H1 (cell line): ENCODE measurements around the gene DDX21. TPM values are rescaled to one million over a fixed set of nuclear protein-coding genes. Genes with fewer than 3 reads are reported as not detected.

Experiments
- CTCF ChIA-PET: fragments of 300-600 bp; sonication (Branson Sonifier 250); formaldehyde crosslinking; loops from one replicate; lab custom pipeline; 2021; ENCODE audit not compliant: partially characterized antibody; lab: Charles Lee
- POLR2A ChIA-PET: fragments of 300-600 bp; sonication (Branson Sonifier 250); formaldehyde crosslinking; loops from one replicate; lab custom pipeline; 2021; ENCODE audit warnings: inconsistent platforms; ENCODE audit not compliant: partially characterized antibody; lab: Charles Lee
- DNase-seq, 2 experiments: peaks; one replicate each; pipeline versions ENCODE4 v3.0.0 to v3.0.0-alpha.2; 2010 to 2022; ENCODE audit warnings: low spot score in 2 of 2, low read depth in 1 of 2, mixed read lengths in 1 of 2
- FAIRE-seq: peaks from 2 replicates; lab custom pipeline; 2011; peaks lifted over from hg19 to GRCh38; lab: Jason Lieb, UNC
- H2AFZ ChIP-seq: 2 replicates; pipeline ENCODE4 v1.8.1; 2012; ENCODE audit warnings: low read length, inconsistent platforms
- H2AK5ac ChIP-seq: 2 replicates; pipeline ENCODE4 v1.6.1; 2013; ENCODE audit warnings: low read depth, low read length
- H2BK120ac ChIP-seq: replicated peaks from 2 replicates; pipeline ENCODE3; 2013; ENCODE audit warnings: low read depth, low read length, inconsistent platforms
- H2BK12ac ChIP-seq: 2 replicates; pipeline ENCODE4 v1.6.1; 2013; ENCODE audit warnings: low read depth, low read length
- H2BK15ac ChIP-seq: 2 replicates; pipeline ENCODE4 v1.6.1; 2013; ENCODE audit warnings: low read length
- H2BK20ac ChIP-seq: 2 replicates; pipeline ENCODE4 v1.6.1; 2013; ENCODE audit warnings: low read length
- H2BK5ac ChIP-seq: 2 replicates; pipeline ENCODE4 v1.6.1; 2013; ENCODE audit warnings: low read depth, low read length
- H3K14ac ChIP-seq: 2 replicates; pipeline ENCODE4 v1.6.1; 2013; ENCODE audit warnings: inconsistent platforms; ENCODE audit not compliant: insufficient read length
- H3K18ac ChIP-seq: 2 replicates; pipeline ENCODE4 v1.6.1; 2013; ENCODE audit warnings: low read length; ENCODE audit errors: extremely low read depth
- H3K23ac ChIP-seq: 2 replicates; pipeline ENCODE4 v1.6.1; 2013; ENCODE audit warnings: inconsistent platforms; ENCODE audit not compliant: insufficient read length
- H3K23me2 ChIP-seq: 2 replicates; pipeline ENCODE4 v1.6.1; 2013; ENCODE audit warnings: low read depth, low read length
- H3K27ac ChIP-seq: 2 replicates; pipeline ENCODE4 v1.6.1; 2011; ENCODE audit warnings: low read depth, low read length, inconsistent platforms
- H3K27me3 ChIP-seq, 4 experiments: replicated peaks in 1 of 4; 1 replicate in 1 of 4; 2 replicates in 3 of 4; pipeline versions ENCODE4 v1.6.1 to v1.8.1; 2011 to 2013; ENCODE audit warnings: low read length in 3 of 4, mild to moderate bottlenecking in 3 of 4, inconsistent platforms in 2 of 4, mixed read lengths in 2 of 4, moderate library complexity in 1 of 4; ENCODE audit not compliant: control insufficient read depth in 3 of 4, insufficient read depth in 3 of 4; ENCODE audit errors: extremely low read depth in 1 of 4
- H3K36me3 ChIP-seq, 4 experiments: 2 replicates each; pipeline versions ENCODE4 v1.6.1 to v1.8.1; 2011 to 2013; ENCODE audit warnings: mild to moderate bottlenecking in 4 of 4, low read length in 3 of 4, moderate library complexity in 2 of 4, control low read depth in 1 of 4, inconsistent platforms in 1 of 4; ENCODE audit not compliant: insufficient read depth in 4 of 4, control insufficient read depth in 2 of 4
- H3K4ac ChIP-seq: replicated peaks from 2 replicates; pipeline ENCODE3; 2013; ENCODE audit warnings: low read length, low read depth, mixed read lengths, inconsistent platforms; ENCODE audit not compliant: insufficient read length
- H3K4me1 ChIP-seq, 4 experiments: replicated peaks in 1 of 4; 1 replicate in 1 of 4; 2 replicates in 3 of 4; pipeline versions ENCODE4 v1.6.1 to v1.8.1; 2011 to 2013; ENCODE audit warnings: low read length in 3 of 4, inconsistent platforms in 2 of 4, mixed read lengths in 1 of 4; ENCODE audit not compliant: insufficient read depth in 4 of 4, control insufficient read depth in 3 of 4
- H3K4me2 ChIP-seq, 2 experiments: 2 replicates each; pipeline versions ENCODE4 v1.6.1 to v1.8.1; 2011 to 2013; ENCODE audit warnings: low read depth in 2 of 2, low read length in 2 of 2, control low read depth in 1 of 2, inconsistent platforms in 1 of 2, mild to moderate bottlenecking in 1 of 2; ENCODE audit not compliant: insufficient read depth in 1 of 2
- H3K4me3 ChIP-seq, 4 experiments: fragments of 200-600, 300-600 bp in 1 of 4; sonication (generic), shearing (Covaris generic), sonication (Bioruptor Twin) in 1 of 4; 2 replicates each; pipeline versions ENCODE4 v1.5.1 to v1.8.1; 2011 to 2016; ENCODE audit warnings: low read length in 4 of 4, low read depth in 3 of 4, control low read depth in 2 of 4, inconsistent platforms in 2 of 4, mild to moderate bottlenecking in 2 of 4, mixed read lengths in 1 of 4, moderate library complexity in 1 of 4; ENCODE audit not compliant: insufficient read depth in 2 of 4; ENCODE audit errors: extremely low read depth in 1 of 4
- H3K56ac ChIP-seq: replicated peaks from 2 replicates; pipeline ENCODE3; 2013; ENCODE audit warnings: low read depth, mild to moderate bottlenecking, mixed read lengths, low read length, inconsistent platforms; ENCODE audit not compliant: insufficient read length
- H3K79me1 ChIP-seq: 2 replicates; pipeline ENCODE4 v1.6.1; 2013; ENCODE audit warnings: low read depth, low read length, control low read depth
- H3K79me2 ChIP-seq, 2 experiments: 2 replicates each; pipeline versions ENCODE4 v1.6.1 to v1.8.1; 2012 to 2013; ENCODE audit warnings: low read length in 2 of 2, mild to moderate bottlenecking in 2 of 2, inconsistent platforms in 1 of 2; ENCODE audit not compliant: insufficient read depth in 2 of 2, control insufficient read depth in 1 of 2
- H3K9ac ChIP-seq, 4 experiments: replicated peaks in 1 of 4; 1 replicate in 1 of 4; 2 replicates in 3 of 4; pipeline versions ENCODE4 v1.6.1 to v1.8.1; 2011 to 2013; ENCODE audit warnings: low read depth in 3 of 4, low read length in 3 of 4, control low read depth in 2 of 4, mild to moderate bottlenecking in 2 of 4, moderate library complexity in 2 of 4, inconsistent platforms in 1 of 4; ENCODE audit errors: extremely low read depth in 1 of 4
- H3K9me3 ChIP-seq, 2 experiments: 2 replicates each; pipeline versions ENCODE4 v1.6.1 to v1.8.1; 2012 to 2013; ENCODE audit warnings: mild to moderate bottlenecking in 2 of 2, moderate library complexity in 2 of 2, control low read depth in 1 of 2, inconsistent platforms in 1 of 2, low read depth in 1 of 2, low read length in 1 of 2, mixed read lengths in 1 of 2; ENCODE audit not compliant: insufficient read depth in 2 of 2
- H4K20me1 ChIP-seq, 2 experiments: replicated peaks in 1 of 2; 2 replicates each; pipeline versions ENCODE3 to v1.8.1; 2011 to 2013; ENCODE audit warnings: inconsistent platforms in 2 of 2, low read length in 2 of 2, mild to moderate bottlenecking in 1 of 2; ENCODE audit not compliant: insufficient read depth in 2 of 2, control insufficient read depth in 1 of 2
- H4K5ac ChIP-seq: 2 replicates; pipeline ENCODE4 v1.6.1; 2013; ENCODE audit warnings: low read length, low read depth, mixed read lengths, inconsistent platforms; ENCODE audit not compliant: insufficient read length
- H4K8ac ChIP-seq: 2 replicates; pipeline ENCODE4 v1.8.0; 2013; ENCODE audit warnings: mild to moderate bottlenecking, moderate library complexity, low read length, inconsistent platforms; ENCODE audit not compliant: insufficient read depth; ENCODE audit errors: extremely low read depth
- H4K91ac ChIP-seq: replicated peaks from 2 replicates; pipeline ENCODE3; 2013; ENCODE audit warnings: low read length, mixed read lengths, inconsistent platforms; ENCODE audit not compliant: insufficient read length
- ASH2L ChIP-seq: fragments of 200-600, 300-600 bp; sonication (generic); IDR thresholded peaks from one replicate; pipeline ENCODE4 v1.7.1; 2017; ENCODE audit warnings: low read length
- KDM1A ChIP-seq: fragments of 200-600, 300-600 bp; sonication (generic); IDR thresholded peaks from 2 replicates; pipeline ENCODE4 v1.7.1; 2016; ENCODE audit warnings: mild to moderate bottlenecking, low read length, borderline replicate concordance
- SAP30 ChIP-seq: fragments of 300-600 bp; sonication (generic); IDR thresholded peaks from 2 replicates; pipeline ENCODE4 v1.7.1; 2012; ENCODE audit warnings: low read length, moderate library complexity, mild to moderate bottlenecking, inconsistent platforms; ENCODE audit not compliant: insufficient read depth, insufficient replicate concordance
- ZNF274 ChIP-seq: IDR thresholded peaks from 2 replicates; pipeline ENCODE4 v1.7.0; 2012; ENCODE audit warnings: low read length, borderline replicate concordance; ENCODE audit errors: extremely low read depth
- WGBS, 2 experiments: shearing (Covaris generic) in 1 of 2; methylation state at CpG; one replicate each; pipeline versions ENCODE4 v1.1.6 to v1.1.7; 2013 to 2015; ENCODE audit warnings: low lambda C conversion rate in 2 of 2, mixed read lengths in 2 of 2, inconsistent platforms in 1 of 2, low coverage in 1 of 2, missing lambda C conversion rate in 1 of 2; ENCODE audit not compliant: insufficient replicate concordance in 2 of 2, insufficient coverage in 1 of 2, insufficient read length in 1 of 2; ENCODE audit errors: extremely low coverage in 1 of 2, missing lambda C conversion rate in 1 of 2; 5-methylcytosine and 5-hydroxymethylcytosine counted together
- polyA plus RNA-seq, 7 experiments: library from polyadenylated mRNA; depleted of rRNA in 3 of 7; stranded (reverse) in 5 of 7; unstranded in 2 of 7; fragments of >200 nt in 5 of 7; fragments of 200-250 nt in 2 of 7; gene quantifications; 1 replicate in 5 of 7; 2 replicates in 1 of 7; 4 replicates in 1 of 7; pipeline versions ENCODE4 v1.2.1 to v1.2.3, GENCODE V29; 2011 to 2013; ENCODE audit warnings: missing spikeins in 2 of 7, mixed read lengths in 2 of 7
- total RNA-seq: library from RNA; stranded (reverse); fragmentation: NEBNext Ultra II Directional; extraction: Animal tissue kit (Norgen Biotek cat#: 25700); gene quantifications from 2 replicates; pipeline ENCODE4 v1.2.1, GENCODE V29; 2021

DDX21 gene
- total and polyA plus RNA-seq, 2 of the 8 experiments (the other 6 are each of a cell fraction or from before 2014, with no cell fraction given) = 67.0 to 195 TPM

- Histone ChIP-seq H2BK5ac (peak overlapping the region; percentile 91), H2AFZ (peak overlapping the region; percentile 91), H3K14ac (no peak overlapping the region), H3K9ac (peak overlapping the region; percentile 68 to 90 (median 86)), H3K18ac (peak overlapping the region; percentile 56; the same call in 1 of the 2 replicates), H4K8ac (peak overlapping the region; percentile 98; the same call in 1 of the 2 replicates), H2AK5ac (no peak overlapping the region), H2BK20ac (no peak overlapping the region), H3K27me3 (no peaks in the 10 kb centered on the region), H3K79me2 (peaks cover 13 to 54% of the 10 kb centered on the region in 2 experiments), H4K20me1 (peaks cover 0 to 3% of the 10 kb centered on the region in 2 experiments), H3K23me2 (no peaks in the 10 kb centered on the region; the same call in 1 of the 2 replicates), H2BK120ac (no peak overlapping the region), H2BK15ac (no peak overlapping the region), H3K27ac (peak overlapping the region; percentile 67), H3K56ac (peak overlapping the region; percentile 90), H3K4ac (peak overlapping the region; percentile 97), H4K91ac (peak overlapping the region; percentile 95), H3K79me1 (peaks cover 7% of the 10 kb centered on the region), H3K4me2 (peak overlapping the region; percentile 45 to 95), H2BK12ac (no peak overlapping the region), H3K4me1 (no peaks in the 10 kb centered on the region; a peak in 1 of 7 replicates), H4K5ac (no peak overlapping the region), H3K4me3 (peak overlapping the region; percentile 51 to 99 (median 82)), H3K23ac (no peak overlapping the region), H3K36me3 (peaks cover under 1 to 9% (median 6%) of the 10 kb centered on the region in 4 experiments; a peak in 7 of 8 replicates), H3K9me3 (no peaks in the 10 kb centered on the region)
- DNase-seq = no peak
- no peak for FAIRE-seq
- CTCF ChIA-PET = interaction anchor here (0.5 to 3.2 kb wide), 5 partner anchors 8 to 103 kb away, joined by 3 to 14 read pairs (median 4); no protein-coding TSS in a partner anchor
- TF ChIP-seq SAP30 (peak; percentile 39), ZNF274 (no peak), KDM1A (peak; percentile 84), ASH2L (peak; percentile 78)
- WGBS, 2 experiments = 24% methylated on average over 22 of the region's 22 CpGs; no CpG with 5 or more reads in 1 of the 2 experiments
- POLR2A ChIA-PET = interaction anchor here (0.6 to 11.6 kb wide), 6 partner anchors 8 to 1232 kb away, joined by 3 to 91 read pairs (median 4); partner anchors contain the start of gene DDX21
These were observed 33.5 kb downstream of the DDX21 start for GRCh38 chr10:68989317-68989990.
